NB4 (cell line): Measurements from ENCODE around the gene PRR5L.

Source experiments
- MYC ChIP-seq: IDR thresholded peaks from 2 replicates; pipeline ENCODE4 v1.6.1; 2011; ENCODE audit warnings: low read depth, low read length
- POLR2A ChIP-seq: IDR thresholded peaks from 2 replicates; pipeline ENCODE4 v1.6.1; 2011; ENCODE audit warnings: mild to moderate bottlenecking; ENCODE audit not compliant: insufficient read length; ENCODE audit errors: extremely low read depth
- TF ChIP-seq, protein P1 (sequence below): IDR thresholded peaks from one replicate; pipeline ENCODE4 v1.5.1; 2012; ENCODE audit warnings: low read depth, low read length
- TF ChIP-seq, protein P2 (sequence below): IDR thresholded peaks from 2 replicates; pipeline ENCODE4 v1.6.1; 2011; ENCODE audit warnings: low read depth, low read length

DNA sequence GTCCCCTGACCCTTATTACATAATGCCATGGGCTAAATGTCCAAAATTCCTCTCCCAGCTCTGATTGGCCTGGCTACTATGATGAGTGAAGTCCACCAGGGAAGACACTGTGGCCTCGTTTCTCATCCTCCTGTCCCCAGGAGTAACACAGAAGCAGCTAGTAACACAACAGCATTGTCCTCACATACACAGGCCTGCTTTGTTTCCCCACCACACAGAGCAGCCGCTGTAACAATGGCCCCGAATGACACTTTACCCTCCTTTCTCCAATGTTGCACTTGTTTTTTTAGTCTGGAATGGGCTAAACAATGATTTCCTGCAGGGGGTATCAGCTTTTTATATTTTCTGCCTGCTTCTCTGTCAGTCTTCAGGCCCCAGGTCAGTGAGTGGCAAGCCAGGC, at the start of gene PRR5L:
- TF ChIP-seq, protein P1, sequence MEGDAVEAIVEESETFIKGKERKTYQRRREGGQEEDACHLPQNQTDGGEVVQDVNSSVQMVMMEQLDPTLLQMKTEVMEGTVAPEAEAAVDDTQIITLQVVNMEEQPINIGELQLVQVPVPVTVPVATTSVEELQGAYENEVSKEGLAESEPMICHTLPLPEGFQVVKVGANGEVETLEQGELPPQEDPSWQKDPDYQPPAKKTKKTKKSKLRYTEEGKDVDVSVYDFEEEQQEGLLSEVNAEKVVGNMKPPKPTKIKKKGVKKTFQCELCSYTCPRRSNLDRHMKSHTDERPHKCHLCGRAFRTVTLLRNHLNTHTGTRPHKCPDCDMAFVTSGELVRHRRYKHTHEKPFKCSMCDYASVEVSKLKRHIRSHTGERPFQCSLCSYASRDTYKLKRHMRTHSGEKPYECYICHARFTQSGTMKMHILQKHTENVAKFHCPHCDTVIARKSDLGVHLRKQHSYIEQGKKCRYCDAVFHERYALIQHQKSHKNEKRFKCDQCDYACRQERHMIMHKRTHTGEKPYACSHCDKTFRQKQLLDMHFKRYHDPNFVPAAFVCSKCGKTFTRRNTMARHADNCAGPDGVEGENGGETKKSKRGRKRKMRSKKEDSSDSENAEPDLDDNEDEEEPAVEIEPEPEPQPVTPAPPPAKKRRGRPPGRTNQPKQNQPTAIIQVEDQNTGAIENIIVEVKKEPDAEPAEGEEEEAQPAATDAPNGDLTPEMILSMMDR = no peak
- TF ChIP-seq POLR2A (no peak), MYC (no peak)
- TF ChIP-seq, protein P2, sequence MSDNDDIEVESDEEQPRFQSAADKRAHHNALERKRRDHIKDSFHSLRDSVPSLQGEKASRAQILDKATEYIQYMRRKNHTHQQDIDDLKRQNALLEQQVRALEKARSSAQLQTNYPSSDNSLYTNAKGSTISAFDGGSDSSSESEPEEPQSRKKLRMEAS = no peak
